ENCODE data around the gene CLIC5.

CLIC5 gene

GRCh38 chr6:46035242-46035641 is 19.6 kb upstream of the CLIC5 start:
- no peak for DNase-seq (ENCODE audit: low read depth, low spot score)

- DNase-seq (ENCODE audit: low read depth, low spot score), result no peak
Observed at GRCh38 chr6:46032110-46032998, 16.7 kb upstream of the CLIC5 start.

DNA sequence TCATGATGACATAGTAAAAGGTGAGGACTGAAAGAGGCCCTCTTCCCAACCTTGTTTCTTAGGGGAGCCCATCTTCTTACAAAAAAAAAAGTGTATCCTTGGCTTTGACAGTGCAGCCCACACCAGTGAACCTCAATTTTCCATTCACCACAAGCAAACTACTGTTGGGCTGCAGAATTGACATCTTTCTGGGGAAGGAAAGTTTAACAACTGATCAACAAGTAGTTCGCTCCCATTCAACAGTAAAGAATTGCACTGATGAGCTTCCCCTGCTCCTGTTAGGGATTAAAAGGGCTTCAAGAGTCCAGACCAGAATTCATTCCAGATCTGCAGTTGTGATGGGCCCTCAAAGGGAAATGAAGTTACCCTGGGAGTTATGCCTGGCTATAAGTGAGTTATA is 13.9 kb upstream of the CLIC5 start:
- no peak for DNase-seq (ENCODE audit: low read depth, low spot score)

DNA sequence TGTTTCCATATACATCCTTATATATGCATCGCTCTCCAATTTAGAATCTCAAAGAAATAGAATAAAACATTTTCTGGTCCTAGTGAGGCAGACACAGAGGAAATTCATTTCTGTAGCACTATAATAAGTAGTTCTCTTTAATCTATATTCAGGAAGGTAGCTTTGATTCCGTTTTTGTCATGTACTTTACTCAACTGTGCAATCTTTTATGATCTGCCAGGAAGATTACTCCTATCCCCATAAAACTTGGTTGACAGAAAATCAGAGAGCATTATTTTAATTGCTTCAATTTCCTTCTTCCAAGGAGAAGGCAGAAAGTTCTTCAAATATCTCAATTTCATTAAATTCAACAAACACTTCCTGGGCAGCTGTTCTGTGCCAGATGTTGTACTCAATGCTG is 10.6 kb upstream of the CLIC5 start:
- DNase-seq (ENCODE audit: low read depth, low spot score), result no peak

- DNase-seq (ENCODE audit: low read depth, low spot score), result no peak
Observed at GRCh38 chr6:46025573-46025972, 9.9 kb upstream of the CLIC5 start.

- no peak for DNase-seq (ENCODE audit: low read depth, low spot score)
Observed at GRCh38 chr6:46024124-46024769, 8.6 kb upstream of the CLIC5 start.

GRCh38 chr6:46023216-46023915 is 7.7 kb upstream of the CLIC5 start:
- no peak for DNase-seq (ENCODE audit: low read depth, low spot score)

- no peak for DNase-seq (ENCODE audit: low read depth, low spot score)
Observed at GRCh38 chr6:46022106-46022948, 6.7 kb upstream of the CLIC5 start.

GRCh38 chr6:46017726-46018125 is 2.1 kb upstream of the CLIC5 start:
- DNase-seq (ENCODE audit: low read depth, low spot score), result no peak

GRCh38 chr6:46016063-46016608 is 476 bp upstream of the CLIC5 start:
- no peak for DNase-seq (ENCODE audit: low read depth, low spot score)

DNA sequence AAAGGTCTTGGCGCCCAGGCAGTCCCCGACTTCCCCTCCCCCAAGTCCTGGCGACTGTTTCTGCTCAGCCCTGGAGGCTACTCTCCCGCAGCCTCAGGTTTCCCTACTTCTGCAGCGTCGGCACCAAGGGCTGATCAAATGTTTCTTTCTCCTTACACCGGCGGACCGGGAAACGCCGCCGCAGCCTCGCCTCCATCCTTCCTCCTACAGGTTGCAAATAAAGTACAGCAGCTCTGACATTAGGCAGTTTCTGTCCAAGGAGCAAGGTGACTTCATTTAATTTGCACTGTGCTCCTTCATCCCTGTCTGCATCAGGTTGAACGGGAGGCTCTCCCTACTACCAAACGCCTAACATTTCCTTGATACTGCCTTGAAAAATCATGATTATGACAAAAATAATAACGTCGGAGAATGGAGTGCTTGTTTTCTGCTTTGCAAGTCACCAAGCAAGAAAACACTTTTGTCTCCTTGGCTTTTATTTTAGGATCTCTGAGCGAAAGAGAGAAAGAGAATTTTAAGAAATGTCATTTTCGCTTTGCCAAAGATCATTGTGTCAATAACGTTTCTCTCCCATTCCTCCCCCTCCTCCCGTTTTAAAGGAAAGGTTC is 1.0 kb downstream of the CLIC5 start:
- no peak for DNase-seq (ENCODE audit: low read depth, low spot score)

DNA sequence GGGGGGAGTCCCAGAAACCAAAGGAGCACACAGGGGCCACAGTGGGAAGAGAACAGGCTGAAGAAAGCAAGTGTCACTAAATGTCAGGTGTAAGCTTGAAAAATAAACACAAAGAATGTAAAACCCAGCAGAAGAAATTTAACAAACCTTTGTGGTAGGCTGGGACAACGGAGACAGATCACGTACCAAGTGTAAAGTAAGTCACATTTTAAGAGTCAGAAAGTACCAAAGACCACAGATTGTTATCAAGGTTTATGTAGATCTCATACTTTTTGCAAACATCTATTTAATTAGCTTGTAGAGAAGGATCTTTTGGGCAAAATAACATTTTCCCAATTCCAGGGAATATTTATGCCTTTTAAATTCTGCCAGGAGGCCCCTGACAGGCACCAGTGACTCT is 1.6 kb downstream of the CLIC5 start:
- DNase-seq (ENCODE audit: low read depth, low spot score), result no peak

DNA sequence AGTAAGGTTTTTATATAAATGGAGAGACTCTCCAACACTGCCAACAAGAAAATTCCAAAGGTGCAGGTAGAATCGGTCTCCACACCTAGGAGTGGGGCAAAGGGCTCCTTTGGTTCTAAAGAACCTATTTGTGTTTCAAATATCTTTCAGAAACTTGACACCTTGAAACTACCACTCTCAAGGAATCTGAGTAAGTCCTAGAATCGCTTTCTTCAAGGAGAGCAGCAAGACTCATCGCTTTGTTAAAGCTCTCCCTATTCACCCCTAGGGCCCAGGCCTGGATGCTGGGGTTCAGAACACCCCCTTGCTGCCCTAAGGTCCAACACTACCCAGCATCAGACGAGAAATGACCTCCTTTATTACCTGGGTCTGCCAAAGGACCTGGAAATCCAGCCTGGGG is 2.0 kb downstream of the CLIC5 start:
- no peak for DNase-seq (ENCODE audit: low read depth, low spot score)

- DNase-seq (ENCODE audit: low read depth, low spot score), result no peak
Observed at GRCh38 chr6:46012834-46013233, 2.8 kb downstream of the CLIC5 start.

DNA sequence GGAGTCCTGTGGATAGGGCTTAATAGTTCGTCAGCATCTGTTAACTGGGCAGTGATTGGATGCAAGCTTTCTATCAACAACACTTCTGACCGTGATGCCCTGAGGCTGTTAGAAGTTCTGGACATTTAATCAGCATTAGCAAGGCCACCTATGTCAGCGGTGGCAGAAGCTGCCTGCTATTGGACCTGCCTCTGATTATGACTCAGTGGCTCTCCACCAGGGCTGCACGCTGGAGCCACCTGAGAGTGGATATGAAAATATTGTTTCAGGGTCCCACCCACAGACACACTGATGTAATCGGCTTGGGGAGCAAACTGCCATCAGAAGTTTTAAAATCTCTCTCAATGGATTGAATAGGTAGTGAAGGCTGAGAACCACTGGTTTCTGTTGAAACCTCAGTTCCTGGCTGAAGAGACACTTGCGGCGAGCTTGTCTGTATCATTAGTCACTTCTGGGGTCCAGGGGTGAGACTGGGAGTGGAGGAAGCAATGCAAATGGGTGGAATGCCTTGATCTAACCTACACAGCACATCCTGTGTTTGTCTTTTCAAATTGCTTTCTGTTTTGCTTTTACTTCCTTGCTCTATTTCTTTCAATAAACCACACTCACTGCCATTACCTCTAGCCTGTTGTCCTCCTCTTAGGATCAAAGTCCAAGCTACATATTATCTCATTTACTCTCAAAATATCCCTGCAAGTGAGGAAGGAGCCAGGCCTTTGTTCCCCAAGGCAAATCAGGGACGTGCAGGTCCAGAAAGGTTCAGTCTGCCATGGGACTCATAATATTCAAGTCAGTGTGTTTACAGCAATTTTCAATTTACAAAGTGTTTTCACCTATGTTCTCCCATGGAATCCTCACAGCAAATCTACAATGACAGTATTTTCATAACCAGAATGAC is 4.2 kb downstream of the CLIC5 start:
- DNase-seq (ENCODE audit: low read depth, low spot score), result peak; percentile 33

GRCh38 chr6:46010771-46011170 is 4.9 kb downstream of the CLIC5 start:
- no peak for DNase-seq (ENCODE audit: low read depth, low spot score)

- DNase-seq (ENCODE audit: low read depth, low spot score), result no peak
Observed at GRCh38 chr6:46010270-46010669, 5.4 kb downstream of the CLIC5 start.

- no peak for DNase-seq (ENCODE audit: low read depth, low spot score)
Observed at GRCh38 chr6:46002264-46002663, 13.4 kb downstream of the CLIC5 start.

- DNase-seq (ENCODE audit: low read depth, low spot score), result no peak
Observed at GRCh38 chr6:46000905-46001304, 14.8 kb downstream of the CLIC5 start.

DNA sequence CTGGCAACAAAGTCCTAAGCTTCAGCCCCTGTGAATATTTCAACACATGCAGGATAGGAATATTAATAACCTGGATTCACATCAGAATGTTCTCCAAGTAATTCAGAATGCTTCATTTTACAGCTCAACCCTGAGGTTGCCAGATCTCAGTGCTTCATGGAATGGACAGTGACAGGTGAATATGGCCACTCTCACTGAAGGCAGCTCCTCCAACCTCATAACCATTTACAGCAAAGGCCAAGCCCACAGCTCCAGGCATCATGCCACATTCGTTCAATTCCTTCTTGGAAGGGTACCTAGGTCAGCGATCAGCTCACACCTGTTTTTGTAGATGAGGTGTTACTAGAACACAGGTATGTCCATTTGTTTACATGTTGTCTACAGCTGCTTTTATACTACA is 17.1 kb downstream of the CLIC5 start:
- DNase-seq (ENCODE audit: low read depth, low spot score), result no peak

Measured in activated naive CD8-positive, alpha-beta T cell treated with anti-CD3 and anti-CD28 coated beads, Interleukin-2, amount 50 U/mL, for 16 hours (primary cell).